GM12891 (cell line): ENCODE results near the gene HOTAIR.

ENCODE experiments used
- DNase-seq: peaks from one replicate; pipeline ENCODE4 v3.0.0; 2011; ENCODE audit warnings: low spot score; ENCODE audit not compliant: insufficient read length
- FAIRE-seq: peaks from 2 replicates; lab custom pipeline; 2011; peaks lifted over from hg19 to GRCh38; lab: Jason Lieb, UNC
- PAX5 ChIP-seq: IDR thresholded peaks from 2 replicates; pipeline ENCODE4 v1.6.1; 2011; ENCODE audit warnings: low read length, moderate library complexity, mild to moderate bottlenecking; ENCODE audit not compliant: insufficient read depth, severe bottlenecking
- POLR2A ChIP-seq: IDR thresholded peaks from 2 replicates; pipeline ENCODE4 v1.6.1; 2011; ENCODE audit warnings: low read depth, low read length, control low read depth
- POLR2AphosphoS5 ChIP-seq: IDR thresholded peaks from 2 replicates; pipeline ENCODE4 v1.6.1; 2011; ENCODE audit warnings: low read depth, low read length, control low read depth
- POU2F2 ChIP-seq: IDR thresholded peaks from 2 replicates; pipeline ENCODE4 v1.6.1; 2011; ENCODE audit warnings: low read depth, mild to moderate bottlenecking, control low read depth, low read length, moderate library complexity
- SPI1 ChIP-seq: IDR thresholded peaks from 2 replicates; pipeline ENCODE4 v1.6.1; 2011; ENCODE audit warnings: low read depth, low read length, control low read depth
- TAF1 ChIP-seq: IDR thresholded peaks from 2 replicates; pipeline ENCODE4 v1.6.1; 2011; ENCODE audit warnings: low read depth, low read length, control low read depth

HOTAIR gene

DNA sequence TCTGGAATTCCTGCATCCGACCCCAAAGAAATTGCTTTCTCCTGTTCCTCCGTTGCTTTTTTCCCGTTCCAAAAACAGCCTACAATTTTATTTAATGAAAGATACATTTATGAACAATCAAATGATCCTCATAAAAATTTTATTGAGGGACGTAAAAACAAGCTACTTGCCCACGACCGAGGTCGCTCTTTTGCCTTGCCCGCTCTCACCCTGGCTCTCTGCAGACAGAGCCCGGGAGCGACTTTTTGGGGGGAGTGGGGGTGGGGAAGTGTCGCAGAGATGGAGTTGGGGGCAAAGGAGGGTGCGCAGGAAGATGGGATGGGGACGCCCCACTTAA is 24.1 kb upstream of the HOTAIR start:
- no peak for TF ChIP-seq POLR2AphosphoS5
- FAIRE-seq (no peak), DNase-seq (no peak)

DNA sequence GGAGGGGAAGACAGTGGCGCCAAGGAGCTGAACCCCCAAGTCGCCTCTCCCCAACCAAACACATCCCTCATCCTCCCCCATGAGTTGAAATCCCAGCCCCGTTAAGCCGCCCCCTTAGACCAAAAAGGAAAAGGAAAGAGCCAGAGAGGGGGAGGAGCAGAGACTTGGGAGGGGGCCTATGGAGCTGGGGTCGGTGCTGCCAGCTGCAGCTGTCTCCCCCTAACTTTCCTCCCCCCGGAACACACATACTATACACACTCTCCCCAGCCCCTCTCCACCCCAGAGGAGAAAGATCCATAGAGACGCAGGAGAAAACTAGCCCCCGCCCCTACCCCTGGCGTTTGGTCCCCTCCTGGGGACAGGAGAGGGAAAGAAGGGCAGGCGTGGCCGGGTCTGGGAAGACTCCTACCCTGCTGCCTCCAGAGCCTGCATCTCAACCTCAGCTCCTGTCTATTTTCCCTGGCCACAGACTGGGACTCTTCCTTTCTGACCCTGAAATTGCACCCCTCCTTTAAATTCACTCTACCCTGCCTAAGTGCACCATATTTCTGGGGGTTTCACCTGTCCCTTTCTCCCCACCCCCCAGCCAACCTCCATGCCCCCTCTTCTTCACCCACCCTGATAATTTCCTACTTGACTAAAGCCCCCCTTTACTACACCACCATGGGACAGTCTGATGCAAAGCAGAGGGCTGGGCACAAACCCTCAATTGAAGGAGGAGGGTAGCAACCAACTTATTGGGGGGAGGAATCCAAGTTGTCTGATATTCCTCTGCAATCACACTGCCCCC is 23.6 kb upstream of the HOTAIR start:
- FAIRE-seq (no peak), DNase-seq (no peak)
- TF ChIP-seq PAX5 (no peak), SPI1 (no peak)

DNA sequence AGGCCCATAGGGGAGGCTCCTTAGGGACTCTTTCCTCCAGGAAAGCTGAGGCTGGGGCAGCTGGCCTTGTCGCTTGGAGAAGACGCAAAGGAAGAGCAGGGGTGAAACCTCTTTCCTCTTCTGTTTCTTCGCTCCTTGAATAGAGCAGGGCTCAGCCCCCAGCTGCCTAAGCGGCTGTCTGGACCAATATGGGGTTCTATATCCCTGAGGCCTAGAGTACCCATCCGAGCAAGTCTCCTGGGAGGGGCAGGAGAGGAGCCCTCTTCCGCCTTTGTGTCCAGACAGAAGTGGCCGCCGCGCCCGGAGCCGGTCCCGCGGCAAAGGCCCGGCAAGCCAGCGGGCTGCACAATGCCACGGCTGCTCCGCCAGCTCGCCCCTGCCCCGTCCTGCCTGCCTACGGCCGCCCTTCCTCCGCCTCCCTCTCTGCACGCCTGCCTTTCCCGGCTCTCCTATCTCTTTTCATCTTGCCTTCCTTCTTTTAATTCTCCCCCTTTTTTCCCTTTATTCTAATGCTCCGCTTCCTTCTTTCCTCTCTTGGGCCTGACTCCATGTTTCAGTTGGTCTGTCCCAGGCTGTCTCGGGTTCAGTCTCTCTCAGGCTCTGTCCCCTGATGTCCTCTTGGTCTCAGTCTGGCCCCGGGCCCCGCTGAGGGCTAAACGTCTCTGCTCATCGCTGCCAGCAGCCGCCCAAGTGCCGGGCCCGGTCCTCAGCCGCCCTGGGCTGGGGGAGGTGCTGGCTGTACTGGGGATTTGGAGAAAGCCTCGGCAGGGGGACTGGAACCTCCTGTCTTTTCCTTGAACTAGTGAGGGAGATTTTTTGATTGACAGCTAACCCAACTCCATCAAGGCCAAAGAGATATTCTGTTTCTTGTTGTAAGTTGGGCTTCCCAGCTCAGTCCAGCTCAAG is 22.7 kb upstream of the HOTAIR start:
- DNase-seq (no peak), FAIRE-seq (no peak)
- TF ChIP-seq TAF1 (no peak), PAX5 (no peak), POLR2AphosphoS5 (no peak), POLR2A (no peak), POU2F2 (no peak), SPI1 (no peak)

DNA sequence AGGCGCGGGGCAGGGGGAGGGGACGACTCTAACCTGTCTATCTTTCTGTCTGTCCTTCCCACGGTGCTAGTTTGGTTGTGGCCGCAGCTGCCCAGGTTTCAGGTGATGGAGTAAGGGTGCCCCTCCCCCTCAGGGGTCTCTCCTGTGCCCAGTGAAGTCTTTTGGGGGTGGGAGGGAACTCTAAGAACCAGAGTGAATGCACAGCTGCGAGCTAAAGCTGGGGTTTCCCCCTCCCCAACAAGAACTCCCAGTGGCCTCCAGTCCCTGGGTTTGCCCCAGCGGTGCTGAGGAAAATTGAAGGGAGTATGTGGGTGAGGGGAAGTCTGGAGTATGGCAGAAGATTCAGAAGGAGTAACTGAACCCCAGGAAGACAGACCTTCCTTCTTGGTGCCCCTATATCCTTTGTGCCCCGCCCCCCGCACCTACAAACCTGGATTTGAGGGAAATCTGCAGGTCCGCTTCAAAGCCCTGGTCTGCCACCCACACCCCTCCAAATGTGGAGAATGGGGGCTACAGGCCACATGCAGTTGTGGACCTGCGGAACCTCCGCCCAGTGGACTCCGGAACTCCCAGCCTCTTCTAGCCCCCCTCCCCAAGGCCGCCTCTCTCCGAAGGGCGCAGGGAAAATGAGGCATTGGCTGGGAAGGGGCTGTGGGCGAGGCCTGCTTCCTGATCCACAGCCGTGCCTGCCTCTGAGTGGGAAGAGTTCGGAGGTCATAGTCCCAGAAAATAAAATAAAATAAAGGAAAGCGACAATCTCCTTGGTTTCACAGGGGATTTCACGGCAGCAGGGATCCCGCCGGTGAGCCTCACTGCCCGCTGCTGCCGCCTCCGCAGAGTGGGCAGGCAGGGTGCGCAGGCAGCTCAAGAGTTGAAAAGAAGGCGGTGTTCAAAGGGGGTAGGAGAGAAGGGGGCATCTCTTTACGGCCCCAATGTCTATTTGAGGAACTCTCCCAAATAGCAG is 21.8 kb upstream of the HOTAIR start:
- TF ChIP-seq POLR2AphosphoS5 (no peak), TAF1 (no peak), PAX5 (no peak), POLR2A (no peak), SPI1 (no peak), POU2F2 (no peak)
- FAIRE-seq (no peak), DNase-seq (no peak)

DNA sequence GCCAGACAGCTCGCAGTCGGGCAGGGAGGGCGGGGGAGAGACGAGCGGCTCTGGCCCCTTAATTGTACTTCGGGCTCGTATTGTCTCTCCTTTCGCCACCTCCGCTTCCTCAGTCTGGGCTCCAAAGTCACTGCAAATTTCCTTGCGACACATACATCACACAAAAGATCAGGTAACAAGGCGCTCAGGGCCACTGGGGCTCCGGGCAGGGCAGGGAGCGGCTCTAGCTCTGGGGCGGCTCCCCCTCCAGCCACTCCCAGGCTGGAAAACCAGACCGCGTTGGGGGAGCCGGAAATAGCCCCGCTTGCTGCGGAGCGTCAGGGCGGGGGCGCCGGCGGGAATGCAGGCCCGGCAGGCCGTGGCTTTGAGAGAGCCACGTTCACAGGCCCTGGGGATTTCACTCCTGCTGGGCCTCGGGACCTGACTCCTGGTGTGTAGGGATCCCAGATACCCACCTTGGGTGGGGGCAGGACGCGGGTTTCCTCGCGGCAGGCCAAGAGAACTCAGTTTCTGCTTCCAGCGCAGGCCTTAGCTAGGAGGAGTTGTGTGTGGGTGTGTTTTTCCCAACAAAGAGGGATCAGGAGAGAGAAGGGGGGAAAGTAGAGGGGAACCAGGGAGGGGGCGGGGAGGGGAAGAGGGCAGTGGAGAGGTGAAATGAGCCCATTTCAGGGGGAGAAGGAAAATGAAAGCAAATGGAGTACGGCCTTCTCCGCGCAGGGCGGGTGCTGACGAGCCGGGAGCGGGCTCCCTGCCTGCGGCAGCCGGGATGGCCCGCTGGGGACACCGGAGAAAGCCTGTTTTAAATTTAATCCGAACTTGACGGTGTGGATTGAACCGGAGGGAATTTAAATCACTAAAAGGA is 20.9 kb upstream of the HOTAIR start:
- TF ChIP-seq PAX5 (no peak), POLR2A (no peak), SPI1 (no peak), POLR2AphosphoS5 (no peak), POU2F2 (no peak), TAF1 (no peak)
- FAIRE-seq, result no peak
- DNase-seq, result no peak

DNA sequence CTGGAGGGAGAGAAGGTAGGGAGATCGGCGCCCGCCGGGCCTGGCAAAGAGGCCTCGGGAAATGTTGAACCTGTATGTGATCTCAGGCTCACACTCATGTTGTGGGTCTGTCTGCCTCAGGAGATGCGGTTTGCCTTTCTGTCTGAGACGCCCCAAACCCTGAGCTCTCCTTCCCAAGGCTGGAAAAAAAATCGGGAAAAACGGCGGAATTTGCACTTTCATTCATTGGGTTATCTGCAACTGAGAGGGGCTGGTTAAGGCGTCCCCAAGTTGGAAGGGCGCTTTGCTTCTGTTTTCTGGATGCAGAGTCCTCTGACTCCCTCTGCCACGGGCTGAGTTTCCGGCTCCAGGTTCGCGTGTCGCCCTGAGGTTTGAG is 20.2 kb upstream of the HOTAIR start:
- DNase-seq, result no peak
- no peak for TF ChIP-seq POLR2AphosphoS5
- TF ChIP-seq TAF1, result no peak
- no peak for TF ChIP-seq PAX5
- no peak for TF ChIP-seq POLR2A
- TF ChIP-seq SPI1, result no peak
- TF ChIP-seq POU2F2, result no peak
- FAIRE-seq, result no peak

DNA sequence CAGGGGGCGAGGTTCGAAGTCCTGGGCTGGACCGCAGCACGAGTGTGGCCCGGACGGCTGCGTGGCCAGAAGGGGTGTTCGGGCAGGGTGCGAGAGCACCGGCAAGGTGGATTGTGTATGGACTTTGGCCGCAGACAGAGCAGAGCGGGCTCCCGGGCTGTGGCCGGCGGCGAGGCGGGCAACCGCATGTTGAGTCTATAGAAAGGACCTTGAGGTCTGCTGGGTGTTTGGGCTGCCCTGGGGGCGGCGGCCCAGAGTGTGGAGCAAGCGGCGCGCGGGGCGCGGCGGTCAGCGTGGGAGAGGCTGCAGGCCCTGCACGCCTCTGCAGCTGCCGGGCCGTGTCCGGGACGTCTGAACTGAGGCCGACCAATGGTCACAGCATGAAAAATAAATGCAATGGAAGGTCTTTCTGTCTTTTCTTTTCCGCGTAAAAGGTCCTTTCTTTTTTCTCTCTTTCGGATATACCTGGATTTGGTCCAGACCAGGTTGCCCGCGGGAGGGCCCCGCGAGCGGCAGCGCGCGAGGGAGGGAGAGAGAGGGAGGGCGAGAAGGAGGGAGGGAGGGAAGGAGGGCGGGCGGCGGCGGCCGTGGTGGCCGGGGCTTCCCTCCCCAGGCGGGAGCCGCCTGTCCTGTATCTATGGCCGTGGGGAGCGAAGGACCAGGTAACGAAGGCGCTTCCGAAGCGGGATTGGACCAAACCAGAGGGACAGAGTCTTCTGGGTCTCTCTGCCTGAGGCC is 19.7 kb upstream of the HOTAIR start:
- DNase-seq (no peak), FAIRE-seq (no peak)
- TF ChIP-seq PAX5 (no peak), TAF1 (no peak), SPI1 (no peak), POLR2A (no peak), POLR2AphosphoS5 (no peak), POU2F2 (no peak)

DNA sequence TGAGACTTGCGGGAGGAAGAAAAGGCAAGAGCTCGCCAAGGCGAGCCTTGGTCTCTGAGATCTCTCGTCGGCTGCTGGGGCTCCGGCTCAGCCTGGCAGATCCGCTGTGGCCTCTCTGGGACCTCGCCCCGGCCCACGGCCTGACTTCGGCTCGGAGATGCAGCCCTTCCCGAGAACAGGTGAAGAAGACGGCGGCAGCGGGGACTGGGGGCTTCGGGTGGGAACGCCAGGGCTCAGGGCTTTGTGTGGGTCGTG is 19.2 kb upstream of the HOTAIR start:
- no peak for DNase-seq
- no peak for FAIRE-seq
- no peak for TF ChIP-seq POU2F2
- TF ChIP-seq POLR2AphosphoS5, result no peak
- no peak for TF ChIP-seq SPI1
- no peak for TF ChIP-seq PAX5
- no peak for TF ChIP-seq TAF1
- no peak for TF ChIP-seq POLR2A
